HG03108 (cell line): Measurements from ENCODE around the gene MYO1G.
"Not testable (repeated sequence)": the region's sequence is repeated elsewhere in the genome, so short reads cannot be mapped to it uniquely, and the experiment has no call there.

Source experiments
- ATAC-seq: cut with Tn5 transposase; IDR thresholded peaks from one replicate; pipeline ENCODE4 v1.9.1; 2021; ENCODE audit warnings: moderate library complexity; ENCODE audit not compliant: unreplicated experiment

MYO1G gene

GRCh38 chr7:44944821-44945220 lies 34.0 kb downstream of the MYO1G start:
- ATAC-seq, result no peak

GRCh38 chr7:44943631-44944030 lies 35.2 kb downstream of the MYO1G start:
- ATAC-seq, result no peak

GRCh38 chr7:44937426-44937825 lies 41.4 kb downstream of the MYO1G start:
- no peak for ATAC-seq

- no peak for ATAC-seq
These were observed 42.5 kb downstream of the MYO1G start for GRCh38 chr7:44936322-44936721.

GRCh38 chr7:44935583-44935982 lies 43.2 kb downstream of the MYO1G start:
- no peak for ATAC-seq

- no peak for ATAC-seq
These were observed 43.8 kb downstream of the MYO1G start for GRCh38 chr7:44935016-44935415.

- not testable (repeated sequence) for ATAC-seq
These were observed 44.3 kb downstream of the MYO1G start for GRCh38 chr7:44934510-44934909.

GRCh38 chr7:44930921-44931320 lies 47.9 kb downstream of the MYO1G start:
- ATAC-seq, result no peak

- ATAC-seq, result no peak
These were observed 56.5 kb downstream of the MYO1G start for GRCh38 chr7:44922351-44922694.

- peak; percentile 70 for ATAC-seq
These were observed 57.0 kb downstream of the MYO1G start for GRCh38 chr7:44921607-44922350.

GRCh38 chr7:44920119-44920518 lies 58.7 kb downstream of the MYO1G start:
- ATAC-seq, result no peak

GRCh38 chr7:44918029-44918428 lies 60.8 kb downstream of the MYO1G start:
- ATAC-seq, result no peak

GRCh38 chr7:44917465-44917864 lies 61.4 kb downstream of the MYO1G start:
- ATAC-seq, result no peak

GRCh38 chr7:44914992-44915607 lies 63.7 kb downstream of the MYO1G start:
- ATAC-seq, result no peak

- ATAC-seq, result no peak
These were observed 66.0 kb downstream of the MYO1G start for GRCh38 chr7:44912775-44913347.
